Body of pancreas (tissue), 4 donors: Measurements from ENCODE around the gene ALAS2. TPM values are rescaled to one million over a fixed set of nuclear protein-coding genes. Genes with fewer than 3 reads are reported as not detected.
"Not testable (repeated sequence)": the region's sequence is repeated elsewhere in the genome, so short reads cannot be mapped to it uniquely, and the experiment has no call there.

ENCODE experiments used
- ATAC-seq: fragments of 150-250 bp; one replicate; pipeline ENCODE4 v1.9.1; 2016
- DNase-seq, 4 donors: peaks; one replicate each; pipeline ENCODE4 v3.0.0-alpha.2; 2019
- H3K27ac ChIP-seq, 4 donors: fragments of 200-600 bp; sonication (generic); 1 replicate in 3 of 4; 2 replicates in 1 of 4; pipeline versions ENCODE4 v1.5.1 to v1.6.1; 2016 to 2019; ENCODE audit warnings: mild to moderate bottlenecking in 1 of 4, mixed read lengths in 1 of 4, moderate library complexity in 1 of 4
- H3K27me3 ChIP-seq, 2 donors: fragments of 200-600 bp; sonication (generic); one replicate each; pipeline ENCODE4 v1.6.0; 2016; ENCODE audit warnings: mild to moderate bottlenecking in 1 of 2
- H3K36me3 ChIP-seq, 2 donors: fragments of 200-600 bp; sonication (generic); replicated peaks in 1 of 2; 2 replicates each; pipeline ENCODE4 v1.5.1; 2016; ENCODE audit warnings: low read depth in 2 of 2; ENCODE audit not compliant: insufficient read depth in 1 of 2
- H3K4me1 ChIP-seq: fragments of 200-600 bp; sonication (generic); one replicate; pipeline ENCODE4 v1.6.0; 2016
- H3K4me3 ChIP-seq, 2 donors: fragments of 200-600 bp; sonication (generic); 1 replicate in 1 of 2; 2 replicates in 1 of 2; pipeline ENCODE4 v1.5.1; 2016 to 2019
- H3K9me3 ChIP-seq, 3 donors: fragments of 200-600 bp; sonication (generic); 1 replicate in 2 of 3; 2 replicates in 1 of 3; pipeline ENCODE4 v1.5.1; 2016
- CTCF ChIP-seq, 7 experiments: fragments of 450-650 bp in 4 of 7; fragments of 200-600 bp in 3 of 7; sonication (generic) in 3 of 7; IDR thresholded peaks; one replicate each; pipeline ENCODE4 v1.5.1; 2016 to 2019; ENCODE audit warnings: antibody characterized with exemption in 7 of 7
- POLR2A ChIP-seq, 3 donors: fragments of 450-650 bp; IDR thresholded peaks; one replicate each; pipeline ENCODE4 v1.6.1; 2016; ENCODE audit warnings: antibody characterized with exemption in 3 of 3, mild to moderate bottlenecking in 2 of 3
- WGBS, 2 donors: methylation state at CpG; one replicate each; pipeline ENCODE4 v1.1.5; 2017; 5-methylcytosine and 5-hydroxymethylcytosine counted together
- intact Hi-C: fragments of 100-400 bp; cut with DNase I; formaldehyde crosslinking; loops from one replicate; pipeline ENCODE4 v1.15.1; 2023
- total RNA-seq, 2 donors: library from RNA; depleted of rRNA; stranded (reverse); fragments of >200 nt; gene quantifications; one replicate each; pipeline ENCODE4 v1.1.0, GENCODE V29; 2016

The ALAS2 gene
- total RNA-seq, 2 donors from 2014 or later: not detected

- no peak for DNase-seq
- H3K27me3 ChIP-seq: no peaks in the 10 kb centered on the region
- no peaks in the 10 kb centered on the region for H3K9me3 ChIP-seq
- no peak for TF ChIP-seq CTCF (IDR thresholded peaks at IDR 0.05)
- TF ChIP-seq POLR2A (IDR thresholded peaks at IDR 0.05): no peak
- peaks cover 23% of the 10 kb centered on the region for H3K4me1 ChIP-seq
- WGBS, 2 donors: 76 to 77% methylated on average over 4 to 5 of the region's 6 CpGs
- peak overlapping the region in 3 of 4 donors; percentile 16 to 49 (median 36) for H3K27ac ChIP-seq
- no peaks in the 10 kb centered on the region for H3K36me3 ChIP-seq
- no peak for ATAC-seq
- intact Hi-C loops: no loop called here
- no peak overlapping the region for H3K4me3 ChIP-seq
Measured at GRCh38 chrX:54994668-54995351, 36.0 kb downstream of the ALAS2 start.

DNA sequence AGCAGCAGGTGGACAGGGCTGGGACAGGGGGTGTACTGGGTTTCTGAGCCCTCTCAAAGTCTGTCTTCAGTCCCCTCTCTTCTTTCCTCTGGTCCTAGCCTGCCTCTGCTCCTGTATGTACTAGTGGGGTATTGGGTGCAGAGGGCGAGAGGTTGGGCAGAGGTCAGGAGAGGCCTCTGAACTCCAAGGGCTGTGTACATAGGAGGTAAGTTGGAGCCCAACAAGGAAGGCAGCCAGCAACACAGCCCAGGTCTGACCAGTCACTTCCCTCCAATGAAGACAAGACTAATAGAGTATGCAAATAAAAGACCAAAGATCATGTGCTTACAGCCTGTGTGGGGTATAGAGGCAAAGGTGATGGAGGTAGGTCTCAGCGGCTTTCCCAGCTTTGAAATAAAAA lies 36.7 kb downstream of the ALAS2 start, which contains the start of gene PFKFB1:
PFKFB1 (minus strand) TSS at position 90 of the 400 bp plus-strand sequence. CDS start 181 bp downstream, outside the sequence.
- DNase-seq (no peak), ATAC-seq (no peak)
- no peaks in the 10 kb centered on the region for H3K9me3 ChIP-seq
- intact Hi-C loops: no loop called here
- 90 to 100% methylated on average over 1 to 2 of the region's 2 CpGs for WGBS, 2 donors
- peak within 1 kb of the TSS in 3 of 4 donors; percentile 16 to 49 (median 36) for H3K27ac ChIP-seq
- H3K4me1 ChIP-seq: peaks cover 20% of the 10 kb centered on the region
- H3K36me3 ChIP-seq: no peaks in the 10 kb centered on the region
- no peak for TF ChIP-seq CTCF (IDR thresholded peaks at IDR 0.05)
- TF ChIP-seq POLR2A (IDR thresholded peaks at IDR 0.05): no peak
- H3K4me3 ChIP-seq: no peak within 1 kb of the TSS
- H3K27me3 ChIP-seq: no peaks in the 10 kb centered on the region

DNA sequence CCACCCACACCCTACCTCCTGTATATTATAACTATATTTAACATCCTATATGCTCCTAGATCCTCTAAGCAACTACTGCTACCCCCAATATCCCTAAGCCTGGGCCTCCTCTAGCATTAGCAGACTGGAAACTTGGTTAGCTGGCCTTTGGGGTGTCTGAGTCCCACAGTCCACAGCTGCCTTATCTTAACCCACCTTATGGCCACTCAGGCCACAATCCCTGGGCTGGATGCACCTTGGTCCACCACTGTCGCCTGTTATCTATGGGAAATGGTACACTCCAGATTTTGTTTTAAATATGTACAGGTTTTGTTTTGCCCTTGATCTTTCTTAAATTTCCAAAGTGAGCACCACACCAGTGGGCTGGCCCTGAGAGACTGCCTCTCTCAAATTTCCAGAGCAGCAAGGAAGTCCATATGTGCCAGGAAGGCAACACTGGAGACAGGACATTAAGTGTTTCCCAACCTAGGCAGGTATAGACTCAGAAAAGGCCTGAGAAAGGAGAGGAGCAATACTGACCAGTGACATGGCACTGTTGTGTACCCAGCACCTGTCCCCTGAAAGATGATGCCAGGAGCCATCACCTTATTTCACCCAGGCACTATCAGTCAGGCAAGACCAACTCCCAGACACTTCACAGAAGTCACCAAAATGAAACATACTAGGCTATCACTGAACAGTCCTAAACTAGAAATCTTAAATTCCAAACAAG lies 37.7 kb downstream of the ALAS2 start:
- Histone ChIP-seq H3K4me1 (peaks cover 17% of the 10 kb centered on the region), H3K9me3 (no peaks in the 10 kb centered on the region), H3K27ac (no peak overlapping the region), H3K36me3 (no peaks in the 10 kb centered on the region), H3K27me3 (no peaks in the 10 kb centered on the region), H3K4me3 (no peak overlapping the region)
- intact Hi-C loops: no loop called here
- DNase-seq: no peak
- WGBS, 2 donors: 100% methylated on average over 1 of the region's 1 CpG
- TF ChIP-seq POLR2A (IDR thresholded peaks at IDR 0.05): no peak
- ATAC-seq: no peak

DNA sequence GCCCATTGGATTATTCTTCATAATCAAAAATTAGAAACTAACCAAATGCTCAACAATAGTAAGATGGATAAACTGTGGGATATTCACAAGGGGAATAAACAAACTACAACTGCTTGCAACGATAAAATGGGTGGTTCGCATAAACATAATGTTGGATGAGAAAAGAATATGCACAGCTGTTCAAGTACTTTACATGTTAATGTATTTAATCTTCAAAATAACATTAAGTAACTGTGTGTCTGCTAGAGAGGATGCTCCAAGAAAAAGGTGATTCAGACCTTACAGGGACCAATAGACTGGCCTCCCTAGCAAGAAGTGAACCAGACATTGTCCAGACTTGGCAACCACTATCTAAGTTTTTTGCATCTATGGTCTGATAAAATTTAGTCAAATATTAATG lies 39.1 kb downstream of the ALAS2 start:
- Histone ChIP-seq H3K4me3 (no peak overlapping the region), H3K27ac (no peak overlapping the region), H3K36me3 (no peaks in the 10 kb centered on the region), H3K27me3 (no peaks in the 10 kb centered on the region), H3K9me3 (no peaks in the 10 kb centered on the region), H3K4me1 (peaks cover 9% of the 10 kb centered on the region)
- DNase-seq: no peak
- ATAC-seq: no peak
- TF ChIP-seq CTCF (IDR thresholded peaks at IDR 0.05): no peak
- intact Hi-C loops: no loop called here
- WGBS, 2 donors: 87 to 92% methylated on average over 2 of the region's 2 CpGs

DNA sequence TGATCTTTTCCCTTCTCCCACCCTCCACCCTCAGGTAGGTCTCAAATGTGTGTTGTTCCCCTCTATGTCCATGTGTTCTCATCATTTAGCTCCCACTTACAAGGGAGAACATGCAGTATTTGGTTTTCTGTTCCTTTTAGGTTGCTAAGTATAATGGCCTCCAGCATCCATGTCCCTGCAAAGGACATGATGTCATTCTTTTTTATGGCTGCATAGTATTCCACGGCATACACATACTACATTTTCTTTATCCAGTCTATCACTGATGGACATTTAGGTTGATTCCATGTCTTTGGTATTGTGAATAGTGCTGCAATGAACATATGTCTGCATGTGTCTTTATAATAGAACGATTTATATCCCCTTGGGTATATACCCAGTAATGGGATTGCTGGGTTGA lies 47.5 kb downstream of the ALAS2 start:
- H3K27me3 ChIP-seq, H3K9me3 ChIP-seq, intact Hi-C loops, ATAC-seq, DNase-seq, H3K27ac ChIP-seq, H3K4me1 ChIP-seq, H3K36me3 ChIP-seq, H3K4me3 ChIP-seq: not testable (repeated sequence)
- WGBS, 2 donors: 90 to 91% methylated on average over 2 of the region's 2 CpGs
